ENCODE data around the gene ATG7. TPM values are rescaled to one million over a fixed set of nuclear protein-coding genes. Genes with fewer than 3 reads are reported as not detected.
"Not testable (repeated sequence)": the region's sequence is repeated elsewhere in the genome, so short reads cannot be mapped to it uniquely, and the experiment has no call there.

ATG7 gene
- total RNA-seq, 1 experiment from 2014 or later = 34.5 TPM

GRCh38 chr3:11411956-11412355 lies 139.8 kb downstream of the ATG7 start:
- Histone ChIP-seq H3K4me3 (no peak overlapping the region), H3K36me3 (peaks cover 6% of the 10 kb centered on the region; the same call in 1 of the 2 replicates), H3K27me3 (no peaks in the 10 kb centered on the region), H3K9me3 (peaks cover 5% of the 10 kb centered on the region; the same call in 1 of the 2 replicates)
- DNase-seq = no peak

GRCh38 chr3:11413071-11413470 lies 140.9 kb downstream of the ATG7 start:
- Histone ChIP-seq H3K9me3 (peaks cover 5% of the 10 kb centered on the region; the same call in 1 of the 2 replicates), H3K27me3 (no peaks in the 10 kb centered on the region), H3K4me3 (no peak overlapping the region), H3K36me3 (peaks cover 3% of the 10 kb centered on the region; the same call in 1 of the 2 replicates)
- no peak for DNase-seq

DNA sequence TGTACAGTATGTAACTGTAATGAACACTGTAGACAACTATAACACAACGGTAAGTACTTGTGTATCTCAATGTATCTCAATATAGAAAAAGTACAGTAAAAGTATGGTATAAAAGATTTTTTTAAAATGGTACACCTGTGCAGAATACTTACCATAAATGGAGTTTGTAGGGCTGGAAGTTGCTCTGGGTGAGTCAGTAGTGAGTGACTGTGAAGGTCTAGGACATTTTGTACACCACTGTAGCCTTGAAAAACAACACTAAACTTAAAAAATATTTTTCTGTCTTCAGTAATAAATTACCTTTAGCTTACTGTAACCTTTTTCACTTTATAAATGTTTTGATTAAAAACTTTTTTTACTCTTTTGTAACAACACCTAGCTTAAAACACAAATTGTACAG lies 142.9 kb downstream of the ATG7 start:
- Histone ChIP-seq H3K9me3 (no peaks in the 10 kb centered on the region), H3K27me3 (no peaks in the 10 kb centered on the region), H3K4me3 (no peak overlapping the region), H3K36me3 (peaks cover 2% of the 10 kb centered on the region; the same call in 1 of the 2 replicates)
- no peak for DNase-seq

DNA sequence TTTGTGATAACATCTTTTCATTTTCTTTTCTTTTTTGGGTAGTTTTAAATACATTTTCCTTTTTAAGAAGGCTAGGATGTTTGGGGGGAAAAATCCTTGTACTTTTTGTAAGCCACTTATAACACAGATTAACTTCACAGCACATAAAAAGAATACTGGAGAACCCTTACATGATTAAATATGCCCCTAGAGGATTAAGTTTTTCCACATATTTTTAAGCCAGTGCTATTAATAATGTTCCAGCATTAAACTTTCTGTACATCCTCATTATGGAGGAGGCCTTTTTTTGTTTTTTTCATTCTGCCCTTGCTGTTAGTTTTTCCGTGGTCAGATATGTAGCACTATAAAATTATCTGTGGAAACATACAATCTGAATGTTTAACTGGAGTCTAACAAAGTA lies 147.9 kb downstream of the ATG7 start:
- no peak for DNase-seq
- no peak overlapping the region for H3K4me3 ChIP-seq
- no peaks in the 10 kb centered on the region for H3K27me3 ChIP-seq
- no peaks in the 10 kb centered on the region for H3K36me3 ChIP-seq
- no peaks in the 10 kb centered on the region for H3K9me3 ChIP-seq

- Histone ChIP-seq H3K36me3 (no peaks in the 10 kb centered on the region), H3K9me3 (no peaks in the 10 kb centered on the region), H3K4me3 (no peak overlapping the region), H3K27me3 (no peaks in the 10 kb centered on the region)
- no peak for DNase-seq
These were observed 150.1 kb downstream of the ATG7 start for GRCh38 chr3:11422291-11422690.

- no peak for DNase-seq
These were observed 151.7 kb downstream of the ATG7 start for GRCh38 chr3:11423868-11424267.

DNA sequence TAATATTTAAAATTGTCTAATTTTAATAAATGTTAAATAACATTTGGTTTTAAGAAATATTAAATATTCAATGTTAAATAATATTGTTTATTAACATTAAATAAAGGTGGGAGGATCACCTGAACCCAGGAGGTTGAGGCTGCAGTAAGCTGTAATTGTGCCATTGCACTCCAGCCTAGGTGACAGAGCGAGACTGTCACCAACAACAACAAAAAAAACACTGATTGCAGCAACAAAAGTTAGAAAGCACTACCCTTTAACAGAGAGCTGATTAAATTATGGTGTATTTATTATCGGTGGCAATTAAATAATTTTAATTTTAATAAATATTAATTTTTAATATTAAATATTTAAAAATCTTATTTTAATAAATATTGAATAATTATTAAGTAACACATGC lies 152.1 kb downstream of the ATG7 start:
- H3K9me3 ChIP-seq = no peaks in the 10 kb centered on the region
- H3K36me3 ChIP-seq = no peaks in the 10 kb centered on the region
- H3K4me3 ChIP-seq = no peak overlapping the region
- no peak for DNase-seq
- H3K27me3 ChIP-seq = no peaks in the 10 kb centered on the region

More at GRCh38 chr3:11423868-11424267, 151.7 kb downstream of the ATG7 start:
- no peaks in the 10 kb centered on the region for H3K27me3 ChIP-seq
- H3K9me3 ChIP-seq = no peaks in the 10 kb centered on the region
- no peak overlapping the region for H3K4me3 ChIP-seq
- H3K36me3 ChIP-seq = no peaks in the 10 kb centered on the region

DNA sequence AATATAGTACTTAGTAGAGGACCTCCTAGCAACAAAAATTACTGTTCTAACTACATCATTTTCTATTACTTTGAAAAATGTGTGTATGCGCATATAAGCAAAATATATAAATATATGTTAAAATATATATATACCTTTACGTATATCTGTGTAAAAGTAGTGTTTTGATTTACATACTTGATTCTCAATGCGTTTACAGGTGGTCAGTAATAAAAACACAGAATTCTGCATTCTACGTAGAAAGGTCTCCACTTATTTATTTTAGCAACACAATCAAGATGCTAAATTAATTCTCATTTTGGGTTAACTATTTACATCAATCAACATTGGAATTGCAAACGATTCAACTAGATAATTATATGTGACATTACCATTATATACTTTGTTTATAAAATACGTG lies 158.0 kb downstream of the ATG7 start:
- no peak for DNase-seq
- no peaks in the 10 kb centered on the region for H3K27me3 ChIP-seq
- no peaks in the 10 kb centered on the region for H3K9me3 ChIP-seq
- H3K36me3 ChIP-seq = no peaks in the 10 kb centered on the region
- H3K4me3 ChIP-seq = no peak overlapping the region

GRCh38 chr3:11430624-11431023 lies 158.4 kb downstream of the ATG7 start:
- H3K27me3 ChIP-seq = no peaks in the 10 kb centered on the region
- DNase-seq = no peak
- no peak overlapping the region for H3K4me3 ChIP-seq
- H3K36me3 ChIP-seq = no peaks in the 10 kb centered on the region
- no peaks in the 10 kb centered on the region for H3K9me3 ChIP-seq

DNA sequence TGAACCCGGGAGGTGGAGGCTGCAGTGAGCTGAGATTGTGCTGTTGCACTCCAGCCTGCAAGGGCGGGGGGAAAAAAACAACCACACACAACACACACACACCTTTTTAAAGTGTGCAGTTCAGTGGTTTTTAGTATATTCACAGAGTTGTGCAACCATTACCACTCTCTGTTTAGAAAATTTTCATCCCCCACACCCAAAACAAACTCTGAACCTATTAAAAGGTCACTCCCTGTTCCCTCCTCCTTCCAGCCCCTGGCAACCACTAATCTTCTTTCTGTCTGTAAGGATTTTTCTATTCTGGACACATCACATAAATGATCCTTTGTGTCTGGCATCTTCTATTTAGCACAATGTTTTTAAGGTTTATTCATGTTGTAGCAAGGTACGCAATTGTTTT lies 159.1 kb downstream of the ATG7 start:
- Histone ChIP-seq H3K9me3 (no peaks in the 10 kb centered on the region), H3K36me3 (no peaks in the 10 kb centered on the region), H3K27me3 (no peaks in the 10 kb centered on the region), H3K4me3 (no peak overlapping the region)
- DNase-seq = no peak

DNA sequence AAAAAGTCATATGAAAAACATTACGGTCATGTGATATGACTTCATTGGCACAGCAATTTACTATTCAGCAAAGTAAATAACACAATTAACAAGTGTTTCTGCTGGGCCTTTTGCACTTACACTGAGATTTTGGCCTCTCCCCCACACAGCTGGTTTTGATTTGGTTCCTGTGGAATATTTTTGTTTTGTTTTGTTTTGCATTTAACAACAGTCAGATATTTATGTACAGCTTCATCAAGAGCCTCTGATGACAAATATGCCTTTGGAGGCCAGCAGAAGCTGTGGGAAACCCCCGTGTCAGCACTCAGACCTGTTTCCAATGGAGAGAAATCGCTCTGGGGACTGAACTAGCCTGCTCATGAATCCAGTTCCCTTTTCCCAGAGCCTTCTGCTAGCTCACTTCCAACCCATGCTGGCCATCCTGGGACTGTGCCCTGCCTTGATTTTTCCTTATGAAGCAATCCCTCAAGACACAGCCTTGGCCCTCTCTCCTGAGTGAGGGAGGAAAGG lies 161.9 kb downstream of the ATG7 start:
- DNase-seq = peak; percentile 58
- H3K4me3 ChIP-seq = no peak overlapping the region

DNA sequence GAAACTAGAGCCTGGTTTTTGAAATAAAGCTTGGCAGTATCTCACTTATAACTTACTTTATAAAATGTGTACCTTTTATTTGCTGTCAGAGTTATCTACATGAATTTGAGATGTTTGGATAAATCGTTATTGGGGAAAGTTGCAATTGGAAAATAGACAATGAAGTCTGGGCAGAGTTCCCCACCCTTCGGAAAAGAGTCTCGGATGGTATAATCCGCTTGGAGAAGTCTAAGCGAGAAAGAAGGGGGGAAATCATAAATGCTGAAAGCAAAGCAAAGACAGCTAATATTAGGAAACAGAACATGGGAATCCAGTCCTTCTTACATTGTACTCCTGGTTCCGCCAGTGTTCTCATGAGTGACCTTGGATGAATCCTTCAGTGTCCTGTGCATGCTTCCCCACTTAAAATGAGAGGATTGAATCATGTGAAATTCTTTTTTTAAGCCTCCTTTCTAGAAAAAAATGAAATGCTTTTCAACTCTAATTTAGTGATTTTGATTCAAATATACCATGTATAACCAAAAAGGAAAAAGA lies 162.4 kb downstream of the ATG7 start:
- Histone ChIP-seq H3K27me3 (no peaks in the 10 kb centered on the region), H3K36me3 (no peaks in the 10 kb centered on the region), H3K9me3 (no peaks in the 10 kb centered on the region), H3K4me3 (no peak overlapping the region)
- DNase-seq = no peak

More for the DNA sequence above, 161.9 kb downstream of the ATG7 start:
- Histone ChIP-seq H3K36me3 (no peaks in the 10 kb centered on the region), H3K27me3 (no peaks in the 10 kb centered on the region), H3K9me3 (no peaks in the 10 kb centered on the region)

- Histone ChIP-seq H3K36me3 (no peaks in the 10 kb centered on the region), H3K4me3 (no peak overlapping the region), H3K9me3 (no peaks in the 10 kb centered on the region), H3K27me3 (no peaks in the 10 kb centered on the region)
- no peak for DNase-seq
These were observed 163.4 kb downstream of the ATG7 start for GRCh38 chr3:11435440-11436165.

GRCh38 chr3:11436775-11437174 lies 164.6 kb downstream of the ATG7 start:
- Histone ChIP-seq H3K27me3 (no peaks in the 10 kb centered on the region), H3K4me3 (no peak overlapping the region), H3K9me3 (no peaks in the 10 kb centered on the region), H3K36me3 (no peaks in the 10 kb centered on the region)
- DNase-seq = no peak

- DNase-seq = no peak
- Histone ChIP-seq H3K4me3 (no peak overlapping the region), H3K27me3 (no peaks in the 10 kb centered on the region), H3K9me3 (no peaks in the 10 kb centered on the region), H3K36me3 (no peaks in the 10 kb centered on the region)
These were observed 165.3 kb downstream of the ATG7 start for GRCh38 chr3:11437506-11437905.

DNA sequence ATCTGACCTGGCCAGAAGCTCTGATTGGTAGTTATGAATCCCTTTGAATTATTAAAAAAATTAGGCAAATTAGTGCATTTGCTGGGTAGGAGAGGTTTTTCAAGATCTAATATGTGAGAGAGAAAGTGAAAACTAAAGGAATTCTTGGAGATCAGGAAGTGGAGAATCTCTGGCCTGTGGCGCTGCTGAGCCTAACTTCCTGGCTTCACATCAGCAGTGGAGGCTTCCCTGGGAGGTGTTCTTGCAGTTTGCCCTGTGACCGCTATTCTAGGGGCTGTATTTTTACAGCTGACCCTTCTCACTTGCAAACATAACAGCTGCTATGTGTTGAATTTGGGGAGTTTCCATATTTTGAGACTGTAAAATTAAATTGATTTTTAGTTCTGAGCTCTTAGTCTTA lies 166.4 kb downstream of the ATG7 start:
- Histone ChIP-seq H3K9me3 (no peaks in the 10 kb centered on the region), H3K4me3 (no peak overlapping the region), H3K27me3 (no peaks in the 10 kb centered on the region), H3K36me3 (no peaks in the 10 kb centered on the region)
- DNase-seq = no peak

GRCh38 chr3:11441346-11441745 lies 169.1 kb downstream of the ATG7 start:
- not testable (repeated sequence) for H3K27me3 ChIP-seq, H3K36me3 ChIP-seq, H3K4me3 ChIP-seq, H3K9me3 ChIP-seq
- DNase-seq = peak; percentile 64

DNA sequence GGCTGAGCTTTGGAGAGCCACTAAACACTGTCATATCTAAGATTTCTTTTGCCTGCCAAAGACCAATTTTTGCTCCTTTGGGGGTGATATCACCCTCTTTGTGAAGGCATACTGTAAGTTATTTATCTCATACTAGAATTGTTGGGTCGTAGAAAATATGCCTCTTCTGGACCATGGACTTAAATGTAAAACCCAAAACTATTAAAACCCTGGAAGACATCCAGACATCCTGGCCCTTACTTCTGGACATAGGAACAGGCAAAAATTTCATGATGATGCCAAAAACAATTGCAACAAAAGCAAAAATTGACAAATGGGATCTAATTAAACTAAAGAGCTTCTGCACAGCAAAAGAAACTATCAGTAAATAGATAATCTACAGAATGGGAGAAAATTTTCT lies 172.2 kb downstream of the ATG7 start:
- Histone ChIP-seq H3K4me3 (no peak overlapping the region), H3K9me3 (no peaks in the 10 kb centered on the region), H3K27me3 (no peaks in the 10 kb centered on the region), H3K36me3 (no peaks in the 10 kb centered on the region)
- DNase-seq = no peak
